Immature natural killer cell (primary cell): ENCODE results near the gene WAS. TPM values are rescaled to one million over a fixed set of nuclear protein-coding genes. Genes with fewer than 3 reads are reported as not detected.
A peak's percentile ranks its signal among the peaks of the same experiment; 100 is the strongest.

Source experiments
- DNase-seq, 3 donors: peaks; one replicate each; pipeline ENCODE4 v3.0.0; 2022; ENCODE audit warnings: mixed read lengths in 1 of 3
- H3K27ac Mint-ChIP-seq, 6 donors: one replicate each; pipeline ENCODE4 v1.8.0; 2020; ENCODE audit warnings: mixed read lengths in 6 of 6, mild to moderate bottlenecking in 5 of 6, inconsistent platforms in 4 of 6, moderate library complexity in 3 of 6
- H3K27me3 Mint-ChIP-seq, 3 donors: one replicate each; pipeline ENCODE4 v1.8.0; 2020 to 2021; ENCODE audit warnings: low read depth in 3 of 3, mild to moderate bottlenecking in 3 of 3, mixed read lengths in 3 of 3, moderate library complexity in 3 of 3, inconsistent platforms in 1 of 3
- H3K36me3 Mint-ChIP-seq, 3 donors: one replicate each; pipeline ENCODE4 v1.8.0; 2020; ENCODE audit warnings: mixed read lengths in 3 of 3, inconsistent platforms in 2 of 3, mild to moderate bottlenecking in 2 of 3
- H3K4me1 Mint-ChIP-seq, 2 donors: one replicate each; pipeline ENCODE4 v1.8.0; 2020; ENCODE audit warnings: inconsistent platforms in 2 of 2, mild to moderate bottlenecking in 2 of 2, mixed read lengths in 2 of 2, moderate library complexity in 1 of 2
- H3K4me3 Mint-ChIP-seq, 5 donors: one replicate each; pipeline ENCODE4 v1.8.0; 2020; ENCODE audit warnings: mild to moderate bottlenecking in 5 of 5, mixed read lengths in 5 of 5, inconsistent platforms in 3 of 5, moderate library complexity in 3 of 5
- H3K9me3 Mint-ChIP-seq, 6 donors: one replicate each; pipeline ENCODE4 v1.8.0; 2020; ENCODE audit warnings: mild to moderate bottlenecking in 6 of 6, mixed read lengths in 6 of 6, inconsistent platforms in 4 of 6, moderate library complexity in 3 of 6
- polyA plus RNA-seq, 3 donors: library from polyadenylated mRNA; unstranded; fragments of 300-500 nt; fragmentation: Illumina TruSeq; gene quantifications; one replicate each; pipeline ENCODE4 v1.2.3, GENCODE V29; 2021

WAS gene
- polyA plus RNA-seq, 3 donors from 2014 or later: 15.2 to 43.0 (median 18.3) TPM

GRCh38 chrX:48736303-48736702 lies 52.7 kb downstream of the WAS start:
- DNase-seq: no peak
- H3K9me3 Mint-ChIP-seq: no peaks in the 10 kb centered on the region
- peaks cover 30 to 35% of the 10 kb centered on the region in 2 donors for H3K4me1 Mint-ChIP-seq
- H3K4me3 Mint-ChIP-seq: peak overlapping the region; percentile 15 to 94 (median 51)
- H3K27ac Mint-ChIP-seq: peak overlapping the region; percentile 85 to 99 (median 96)
- peaks cover 2 to 10% (median 10%) of the 10 kb centered on the region in 3 donors for H3K27me3 Mint-ChIP-seq
- H3K36me3 Mint-ChIP-seq: no peaks in the 10 kb centered on the region

GRCh38 chrX:48736878-48737212 lies 53.2 kb downstream of the WAS start:
- H3K27me3 Mint-ChIP-seq: peaks cover 2 to 10% (median 10%) of the 10 kb centered on the region in 3 donors
- H3K36me3 Mint-ChIP-seq: no peaks in the 10 kb centered on the region
- no peaks in the 10 kb centered on the region for H3K9me3 Mint-ChIP-seq
- no peak for DNase-seq
- H3K4me3 Mint-ChIP-seq: peak overlapping the region; percentile 90 to 94 (median 93)
- peaks cover 28 to 32% of the 10 kb centered on the region in 2 donors for H3K4me1 Mint-ChIP-seq
- peak overlapping the region; percentile 85 to 99 (median 96) for H3K27ac Mint-ChIP-seq

- no peaks in the 10 kb centered on the region for H3K36me3 Mint-ChIP-seq
- H3K4me1 Mint-ChIP-seq: peaks cover 22 to 28% of the 10 kb centered on the region in 2 donors
- peaks cover 2 to 10% (median 10%) of the 10 kb centered on the region in 3 donors for H3K27me3 Mint-ChIP-seq
- H3K27ac Mint-ChIP-seq: peak overlapping the region; percentile 85 to 99 (median 96)
- peak overlapping the region; percentile 90 to 94 (median 93) for H3K4me3 Mint-ChIP-seq
- DNase-seq: peak; percentile 84 to 92 (median 90)
- H3K9me3 Mint-ChIP-seq: no peaks in the 10 kb centered on the region
Measured at GRCh38 chrX:48737213-48737938, 53.8 kb downstream of the WAS start.

GRCh38 chrX:48737940-48738339 lies 54.3 kb downstream of the WAS start:
- peaks cover 2 to 10% (median 10%) of the 10 kb centered on the region in 3 donors for H3K27me3 Mint-ChIP-seq
- peaks cover 22 to 27% of the 10 kb centered on the region in 2 donors for H3K4me1 Mint-ChIP-seq
- H3K4me3 Mint-ChIP-seq: peak overlapping the region; percentile 90 to 94 (median 93)
- H3K9me3 Mint-ChIP-seq: no peaks in the 10 kb centered on the region
- H3K27ac Mint-ChIP-seq: peak overlapping the region; percentile 85 to 99 (median 96)
- DNase-seq: no peak
- no peaks in the 10 kb centered on the region for H3K36me3 Mint-ChIP-seq

Other genes starting within 250 kb of the WAS start
- 10 to 100 TPM; 24.3 to 48.0 (median 26.5) TPM for gene SLC38A5, start 213.5 kb upstream of the WAS start, polyA plus RNA-seq
- gene FTSJ1, start 207.6 kb upstream of the WAS start, polyA plus RNA-seq: 100 to 1,000 TPM in 1 of 3 donors, 10 to 100 TPM in 2; 73.5 to 115 (median 85.0) TPM
- gene PORCN, start 174.8 kb upstream of the WAS start, polyA plus RNA-seq: 10 to 100 TPM; 13.1 to 29.8 (median 18.1) TPM
- gene EBP, start 162.0 kb upstream of the WAS start, polyA plus RNA-seq: 100 to 1,000 TPM; 184 to 314 (median 233) TPM
- gene TBC1D25, start 144.1 kb upstream of the WAS start, polyA plus RNA-seq: 10 to 100 TPM; 20.0 to 34.9 (median 30.6) TPM
- gene RBM3, start 109.3 kb upstream of the WAS start, polyA plus RNA-seq: 100 to 1,000 TPM; 251 to 286 (median 252) TPM
- gene WDR13, start 86.3 kb upstream of the WAS start, polyA plus RNA-seq: 10 to 100 TPM; 67.1 to 78.1 (median 75.4) TPM
- gene SUV39H1, start 12.9 kb downstream of the WAS start, polyA plus RNA-seq: 10 to 100 TPM; 13.0 to 18.5 (median 16.4) TPM
- gene GLOD5, start 77.9 kb downstream of the WAS start, polyA plus RNA-seq: not detected
- under 1 TPM in 1 of 3 donors, not detected in 2; 0.28 TPM for gene GATA1, start 102.8 kb downstream of the WAS start, polyA plus RNA-seq
- 10 to 100 TPM; 13.2 to 22.9 (median 13.5) TPM for gene HDAC6, start 118.3 kb downstream of the WAS start, polyA plus RNA-seq
- not detected for gene ERAS, start 142.7 kb downstream of the WAS start, polyA plus RNA-seq
- under 1 TPM in 2 of 3 donors, not detected in 1; 0.20 to 0.32 TPM for gene PCSK1N, start 151.8 kb downstream of the WAS start, polyA plus RNA-seq
- 10 to 100 TPM; 76.0 to 88.2 (median 85.3) TPM for gene TIMM17B, start 214.0 kb downstream of the WAS start, polyA plus RNA-seq
- 100 to 1,000 TPM in 2 of 3 donors, 10 to 100 TPM in 1; 92.6 to 118 (median 108) TPM for gene PQBP1, start 214.1 kb downstream of the WAS start, polyA plus RNA-seq
- 10 to 100 TPM; 17.0 to 20.6 (median 20.2) TPM for gene SLC35A2, start 227.8 kb downstream of the WAS start, polyA plus RNA-seq
- gene PIM2, start 235.2 kb downstream of the WAS start, polyA plus RNA-seq: 100 to 1,000 TPM in 2 of 3 donors, 10 to 100 TPM in 1; 86.0 to 158 (median 146) TPM